ENCODE data around the gene XPO5. TPM values are rescaled to one million over a fixed set of nuclear protein-coding genes. Genes with fewer than 3 reads are reported as not detected.
"Not testable (repeated sequence)": the region's sequence is repeated elsewhere in the genome, so short reads cannot be mapped to it uniquely, and the experiment has no call there.

The XPO5 gene
- total RNA-seq, 2 donors from 2014 or later = 13.3 to 19.9 TPM

DNA sequence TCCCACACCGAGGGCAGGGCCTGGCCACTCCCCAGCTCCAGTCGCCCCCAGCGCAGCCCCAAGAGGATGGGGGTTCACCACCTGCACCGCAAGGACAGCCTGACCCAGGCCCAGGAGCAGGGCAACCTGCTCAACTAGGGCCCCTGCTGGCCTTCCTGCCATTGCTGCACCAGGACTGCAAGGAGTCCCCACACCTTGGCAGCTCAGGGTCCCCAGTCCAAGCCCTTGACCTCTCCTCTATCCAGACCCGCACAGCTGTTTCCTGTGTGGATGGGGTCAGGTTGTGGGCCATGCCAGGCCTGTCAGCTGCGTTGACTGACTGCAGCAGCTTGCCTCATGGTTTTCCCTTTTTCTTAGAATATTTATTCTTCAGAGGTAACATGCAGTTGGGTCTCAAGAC, 70.1 kb downstream of the XPO5 start:
- DNase-seq = no peak
- intact Hi-C loops (cut with DNase I) = loop anchor here (2.0 to 5.0 kb wide), 3 partner anchors 51 to 118 kb away; partner anchors contain the start of gene DLK2 (in 1 of the 2)
- no peak for ATAC-seq

DNA sequence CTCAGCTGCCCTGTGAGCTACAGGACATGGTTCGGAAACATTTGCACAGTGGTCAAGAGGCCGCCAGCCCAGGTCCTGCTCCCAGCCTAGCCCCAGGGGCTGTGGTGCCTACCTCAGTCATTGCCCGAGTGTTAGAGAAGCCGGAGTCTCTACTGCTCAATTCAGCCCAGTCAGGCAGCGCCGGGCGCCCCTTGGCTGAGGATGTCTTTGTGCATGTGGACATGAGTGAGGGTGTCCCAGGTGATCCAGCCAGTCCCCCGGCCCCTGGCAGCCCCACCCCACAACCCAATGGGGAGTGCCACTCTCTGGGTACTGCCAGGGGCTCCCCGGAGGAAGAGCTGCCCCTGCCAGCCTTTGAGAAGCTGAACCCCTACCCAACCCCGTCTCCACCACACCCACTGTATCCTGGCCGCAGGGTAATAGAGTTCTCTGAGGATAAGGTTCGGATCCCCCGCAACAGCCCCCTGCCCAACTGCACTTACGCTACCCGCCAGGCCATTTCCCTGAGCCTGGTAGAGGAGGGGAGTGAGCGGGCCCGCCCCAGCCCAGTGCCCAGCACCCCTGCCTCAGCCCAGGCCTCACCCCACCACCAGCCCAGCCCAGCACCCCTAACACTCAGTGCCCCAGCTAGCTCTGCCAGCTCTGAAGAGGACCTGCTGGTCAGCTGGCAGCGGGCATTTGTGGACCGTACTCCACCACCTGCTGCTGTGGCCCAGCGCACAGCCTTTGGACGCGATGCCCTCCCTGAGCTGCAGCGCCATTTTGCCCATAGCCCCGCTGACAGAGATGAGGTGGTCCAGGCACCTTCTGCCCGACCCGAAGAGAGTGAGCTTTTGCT, 70.9 kb downstream of the XPO5 start:
- intact Hi-C loops (cut with DNase I) = loop anchor here (5.0 kb wide), 2 partner anchors 53 to 118 kb away; no protein-coding TSS in a partner anchor
- DNase-seq = no peak
- ATAC-seq = no peak

DNA sequence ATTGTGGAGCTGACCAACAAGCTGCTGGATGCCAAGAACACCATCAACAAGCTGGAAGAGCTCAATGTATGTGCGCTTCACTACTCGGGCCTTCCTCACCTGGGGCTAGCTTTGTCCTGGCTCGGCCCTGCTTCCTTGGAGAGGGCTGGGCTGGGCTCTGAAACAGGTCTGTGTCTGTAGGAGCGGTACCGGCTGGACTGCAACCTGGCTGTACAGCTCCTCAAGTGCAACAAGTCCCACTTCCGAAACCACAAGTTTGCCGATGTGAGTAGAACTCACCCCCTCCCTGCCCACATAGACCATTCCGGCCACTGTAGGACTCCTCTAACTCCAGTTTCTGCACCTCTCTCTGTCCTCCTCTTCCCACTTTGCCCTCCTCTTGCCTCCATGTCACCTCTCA, 72.4 kb downstream of the XPO5 start:
- ATAC-seq (no peak), DNase-seq (no peak)
- intact Hi-C loops (cut with DNase I) = no loop called here

DNA sequence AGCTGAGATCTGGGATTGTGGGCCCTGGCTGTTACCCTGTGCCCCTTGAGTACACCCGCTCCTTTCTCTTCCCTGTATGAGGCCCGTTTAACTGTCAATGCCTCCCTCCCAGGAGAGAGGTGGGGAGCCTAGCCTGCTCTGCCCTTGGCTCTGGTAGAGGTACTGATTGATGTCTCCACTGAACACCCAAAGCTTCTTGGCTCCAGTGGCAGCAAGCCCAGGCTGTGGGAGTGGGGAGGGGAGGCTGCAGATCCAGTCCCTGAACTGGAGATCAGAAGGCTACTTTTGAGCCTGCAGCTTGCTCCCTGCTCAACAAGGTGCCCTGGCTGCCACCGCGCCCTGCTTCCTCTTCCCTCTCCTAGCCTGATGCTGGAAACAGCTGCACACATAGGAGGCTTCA, 73.2 kb downstream of the XPO5 start:
- ATAC-seq (no peak), DNase-seq (no peak)
- intact Hi-C loops (cut with DNase I) = no loop called here

DNA sequence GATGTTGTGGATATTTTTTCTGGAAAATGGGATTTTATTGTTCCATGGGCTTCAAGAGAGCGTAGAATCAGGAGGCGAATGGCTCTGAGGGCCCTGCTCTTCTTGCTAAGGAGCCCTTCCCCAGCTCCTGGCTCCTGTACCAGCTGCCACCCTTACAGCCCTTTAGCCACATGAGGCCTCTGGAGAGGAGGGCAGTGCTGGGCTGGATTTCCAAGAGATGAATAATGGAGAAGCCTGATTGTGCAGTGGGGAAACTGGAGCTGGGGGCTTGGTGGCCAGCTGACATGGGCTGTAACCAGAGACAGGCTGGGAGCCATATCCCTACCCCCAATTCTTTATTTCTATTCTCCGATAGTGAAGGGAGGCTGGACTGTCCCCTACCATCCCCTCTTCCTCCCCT, 74.9 kb downstream of the XPO5 start:
- no peak for ATAC-seq
- intact Hi-C loops (cut with DNase I) = no loop called here

DNA sequence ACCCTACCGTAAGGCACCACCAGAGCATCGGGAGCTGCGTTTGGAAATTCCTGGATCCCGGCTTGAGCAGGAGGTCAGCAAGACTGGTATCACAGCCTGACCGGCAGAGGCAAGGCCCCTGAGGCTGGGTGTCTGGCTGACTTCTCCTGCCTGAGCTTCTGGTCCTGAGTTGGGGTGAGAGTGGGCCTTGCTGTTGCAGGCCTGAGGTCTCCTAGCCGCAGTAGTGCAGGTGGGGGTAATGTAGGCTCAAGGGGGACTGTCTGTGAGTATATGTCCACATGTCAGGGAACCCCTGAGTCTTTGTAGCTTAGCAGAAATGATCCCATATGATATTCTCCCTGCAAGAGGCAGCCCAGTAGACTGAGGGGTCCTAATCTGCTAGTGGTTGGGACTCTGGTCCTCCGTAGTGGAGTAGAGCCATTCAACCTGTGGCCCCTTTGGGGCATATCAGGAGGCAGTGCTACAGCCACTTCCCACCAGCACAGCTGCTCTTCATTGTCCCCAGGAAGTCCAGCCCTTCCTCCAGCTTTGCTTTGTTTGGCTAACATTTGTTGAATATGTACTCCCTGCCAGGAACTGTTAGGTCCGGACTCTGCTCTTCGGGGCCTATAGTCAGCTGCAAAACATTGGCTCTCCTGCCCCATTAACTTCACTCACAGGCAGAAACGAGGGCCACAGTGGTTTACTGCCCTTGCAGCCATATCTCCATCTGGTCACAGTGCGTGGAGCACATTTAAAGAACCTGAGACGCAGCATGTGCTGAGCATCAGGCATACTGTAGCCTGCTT, 76.6 kb downstream of the XPO5 start:
- DNase-seq = peak; percentile 44
- intact Hi-C loops (cut with DNase I) = loop anchor here in 1 of 2 donors (10.0 kb wide), 1 partner anchor 234 kb away; no protein-coding TSS in a partner anchor
- ATAC-seq = peak; percentile 31 to 67

More for the DNA sequence above, 74.9 kb downstream of the XPO5 start:
- no peak for DNase-seq

- intact Hi-C loops (cut with DNase I) = loop anchor here in 1 of 2 donors (10.0 kb wide), 1 partner anchor 233 kb away; no protein-coding TSS in a partner anchor
- not testable (repeated sequence) for DNase-seq, ATAC-seq
Measured at GRCh38 chr6:43498291-43498690, 77.5 kb downstream of the XPO5 start.

DNA sequence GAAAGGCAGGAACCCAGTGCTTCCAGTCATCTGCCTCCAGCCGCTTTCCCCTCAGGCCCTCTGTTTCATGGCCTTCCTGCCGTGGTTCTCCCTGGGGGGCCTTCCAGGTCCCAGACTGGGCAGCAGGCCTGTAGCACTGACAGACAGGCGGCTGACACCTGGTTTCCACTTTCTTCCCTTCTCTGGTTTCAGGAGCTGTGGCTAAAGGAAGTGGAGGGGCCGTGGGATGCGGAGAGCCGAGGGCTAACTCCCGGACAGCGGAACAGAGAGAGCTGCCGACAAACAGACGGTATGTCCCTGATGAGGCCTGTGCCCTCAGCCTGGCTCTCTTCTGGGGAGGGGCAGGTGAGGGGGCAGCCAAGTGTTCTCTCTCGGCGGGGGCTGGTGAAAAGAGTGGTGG, 78.1 kb downstream of the XPO5 start:
- intact Hi-C loops (cut with DNase I) = loop anchor here in 1 of 2 donors (10.0 kb wide), 1 partner anchor 233 kb away; no protein-coding TSS in a partner anchor
- DNase-seq (no peak), ATAC-seq (no peak)

- ATAC-seq (no peak), DNase-seq (no peak)
- intact Hi-C loops (cut with DNase I) = loop anchor here in 1 of 2 donors (10.0 kb wide), 1 partner anchor 232 kb away; no protein-coding TSS in a partner anchor
Measured at GRCh38 chr6:43497129-43497396, 78.8 kb downstream of the XPO5 start.

DNA sequence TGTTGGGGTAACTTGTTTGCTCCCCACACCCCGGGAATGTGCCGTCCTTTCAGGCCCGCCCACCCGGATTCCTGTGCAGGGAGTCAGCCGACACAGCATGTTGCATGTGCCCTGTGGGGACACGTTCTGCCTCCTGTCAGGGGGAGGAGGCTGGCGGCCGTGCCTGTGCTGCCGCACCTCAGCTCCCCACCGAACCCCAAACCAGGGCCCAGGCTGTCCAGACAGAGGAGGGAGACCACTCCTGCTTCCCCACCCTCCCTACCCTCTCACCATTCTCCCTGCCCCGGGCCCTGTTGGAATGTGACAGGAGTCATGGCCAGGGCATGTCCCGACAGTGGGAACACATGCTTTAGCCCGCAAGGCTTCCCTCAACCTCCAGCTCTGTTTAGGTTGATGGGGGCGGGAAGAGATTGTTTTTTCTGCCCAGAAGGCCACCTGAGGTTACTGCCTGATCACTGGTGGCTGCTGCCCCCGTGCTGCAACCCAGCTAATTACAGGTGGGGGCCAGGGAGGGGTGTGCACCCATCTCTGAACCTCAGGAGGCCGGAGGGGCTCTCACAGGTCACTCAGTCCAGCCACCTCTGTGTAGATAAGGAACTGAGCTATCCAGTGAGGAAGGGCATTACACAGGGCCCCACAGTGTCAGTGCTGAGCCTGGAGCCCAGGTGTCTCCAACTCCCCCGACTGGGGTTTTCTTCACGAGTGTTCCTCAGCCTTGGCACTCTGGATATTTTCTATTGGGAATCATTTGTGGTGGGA, 79.3 kb downstream of the XPO5 start:
- DNase-seq = no peak
- intact Hi-C loops (cut with DNase I) = loop anchor here in 1 of 2 donors (10.0 kb wide), 1 partner anchor 232 kb away; no protein-coding TSS in a partner anchor

GRCh38 chr6:43495409-43495941, 80.4 kb downstream of the XPO5 start:
- DNase-seq (no peak), ATAC-seq (no peak)
- intact Hi-C loops (cut with DNase I) = loop anchor here in 1 of 2 donors (10.0 kb wide), 1 partner anchor 231 kb away; no protein-coding TSS in a partner anchor

More for the DNA sequence above, 79.3 kb downstream of the XPO5 start:
- peak in 1 of 2 donors; percentile 19 for ATAC-seq

DNA sequence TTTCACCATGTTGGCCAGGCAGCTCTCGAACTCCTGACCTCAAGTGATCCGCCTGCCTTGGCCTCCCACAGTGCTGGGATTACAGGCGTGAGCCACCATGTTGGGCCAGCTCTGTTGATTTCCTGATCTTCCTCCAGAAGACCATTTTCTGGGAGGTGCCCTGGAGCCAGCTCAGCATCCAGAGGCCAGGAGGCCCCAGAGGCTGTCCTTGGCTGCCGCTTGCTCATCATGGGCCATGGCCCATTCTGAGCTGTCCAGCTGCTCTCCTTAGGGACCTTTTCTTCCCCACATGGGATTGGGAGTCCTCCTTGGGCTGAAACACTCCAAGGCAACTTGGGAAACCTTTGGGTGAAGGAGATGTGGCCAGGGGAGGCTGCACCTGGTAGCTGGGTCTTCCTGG, 81.1 kb downstream of the XPO5 start:
- ATAC-seq = no peak

GRCh38 chr6:43494321-43494720, 81.5 kb downstream of the XPO5 start:
- intact Hi-C loops (cut with DNase I) = loop anchor here in 1 of 2 donors (10.0 kb wide), 1 partner anchor 230 kb away; no protein-coding TSS in a partner anchor
- ATAC-seq = no peak
- no peak for DNase-seq

More for the DNA sequence above, 81.1 kb downstream of the XPO5 start:
- DNase-seq = no peak
- intact Hi-C loops (cut with DNase I) = loop anchor here in 1 of 2 donors (10.0 kb wide), 1 partner anchor 230 kb away; no protein-coding TSS in a partner anchor

GRCh38 chr6:43493833-43494232, 82.0 kb downstream of the XPO5 start:
- ATAC-seq (no peak), DNase-seq (no peak)
- intact Hi-C loops (cut with DNase I) = loop anchor here in 1 of 2 donors (10.0 kb wide), 1 partner anchor 229 kb away; no protein-coding TSS in a partner anchor

- intact Hi-C loops (cut with DNase I) = loop anchor here in 1 of 2 donors (10.0 kb wide), 1 partner anchor 228 kb away; no protein-coding TSS in a partner anchor
- no peak for ATAC-seq
- DNase-seq = no peak
Measured at GRCh38 chr6:43493230-43493629, 82.6 kb downstream of the XPO5 start.

GRCh38 chr6:43492673-43493072, 83.2 kb downstream of the XPO5 start:
- intact Hi-C loops (cut with DNase I) = loop anchor here in 1 of 2 donors (10.0 kb wide), 1 partner anchor 228 kb away; no protein-coding TSS in a partner anchor
- DNase-seq = no peak
- peak in 1 of 2 donors; percentile 23 for ATAC-seq

DNA sequence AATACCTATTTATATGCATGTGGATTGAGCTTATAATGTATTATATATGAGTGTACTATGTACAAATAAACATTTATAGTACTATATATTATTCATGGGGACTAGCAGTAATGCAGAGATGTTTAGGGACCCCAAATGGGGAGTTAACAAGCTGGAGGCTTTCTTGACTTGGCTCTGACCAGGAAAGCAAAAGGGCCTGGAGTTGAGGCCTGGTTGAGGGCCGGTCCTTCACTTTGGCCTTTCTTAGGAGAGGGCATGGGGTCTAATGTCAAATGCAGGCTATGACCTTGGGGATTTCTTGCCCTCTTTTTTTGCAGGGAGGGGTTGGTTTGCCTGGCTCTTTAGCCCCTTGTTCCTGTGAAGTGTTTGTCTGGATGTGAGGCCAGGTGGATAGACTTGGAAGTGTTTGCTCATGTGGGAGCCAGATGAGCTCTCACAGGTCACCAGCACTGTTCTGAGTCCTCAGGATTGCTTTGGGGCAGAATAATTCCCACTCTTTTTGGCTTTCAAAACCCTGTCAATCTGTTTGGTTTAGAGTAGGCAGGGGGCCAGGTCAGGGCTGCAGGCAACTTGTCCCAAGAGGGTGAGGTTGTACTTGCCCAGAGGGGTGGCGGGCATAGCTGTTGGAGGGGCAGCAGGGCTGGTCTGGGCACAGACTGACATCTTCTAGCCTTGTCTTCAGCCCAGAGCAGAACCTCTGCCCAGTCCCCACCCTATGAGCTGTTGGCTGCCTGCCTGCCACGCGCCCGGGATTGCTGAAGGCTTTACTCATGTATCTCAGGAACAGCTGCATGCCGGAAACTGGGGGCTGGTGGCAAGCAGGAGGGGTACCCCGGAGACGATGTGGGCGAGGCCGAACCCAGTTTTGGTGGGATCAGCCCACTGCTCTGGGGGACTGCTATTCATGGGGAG, 83.8 kb downstream of the XPO5 start:
- peak; percentile 87 for DNase-seq
- ATAC-seq = peak; percentile 81 to 88
- intact Hi-C loops (cut with DNase I) = loop anchor here in 1 of 2 donors (10.0 kb wide), 1 partner anchor 227 kb away; no protein-coding TSS in a partner anchor

Data from left cardiac atrium (tissue), 4 donors.